ENCODE data around the gene ATXN10. TPM values are rescaled to one million over a fixed set of nuclear protein-coding genes. Genes with fewer than 3 reads are reported as not detected.

ATXN10 gene
- total and polyA plus RNA-seq, 2 of the 8 experiments (the other 6 are each of a cell fraction or from before 2014, with no cell fraction given), result 134 to 210 TPM

DNA sequence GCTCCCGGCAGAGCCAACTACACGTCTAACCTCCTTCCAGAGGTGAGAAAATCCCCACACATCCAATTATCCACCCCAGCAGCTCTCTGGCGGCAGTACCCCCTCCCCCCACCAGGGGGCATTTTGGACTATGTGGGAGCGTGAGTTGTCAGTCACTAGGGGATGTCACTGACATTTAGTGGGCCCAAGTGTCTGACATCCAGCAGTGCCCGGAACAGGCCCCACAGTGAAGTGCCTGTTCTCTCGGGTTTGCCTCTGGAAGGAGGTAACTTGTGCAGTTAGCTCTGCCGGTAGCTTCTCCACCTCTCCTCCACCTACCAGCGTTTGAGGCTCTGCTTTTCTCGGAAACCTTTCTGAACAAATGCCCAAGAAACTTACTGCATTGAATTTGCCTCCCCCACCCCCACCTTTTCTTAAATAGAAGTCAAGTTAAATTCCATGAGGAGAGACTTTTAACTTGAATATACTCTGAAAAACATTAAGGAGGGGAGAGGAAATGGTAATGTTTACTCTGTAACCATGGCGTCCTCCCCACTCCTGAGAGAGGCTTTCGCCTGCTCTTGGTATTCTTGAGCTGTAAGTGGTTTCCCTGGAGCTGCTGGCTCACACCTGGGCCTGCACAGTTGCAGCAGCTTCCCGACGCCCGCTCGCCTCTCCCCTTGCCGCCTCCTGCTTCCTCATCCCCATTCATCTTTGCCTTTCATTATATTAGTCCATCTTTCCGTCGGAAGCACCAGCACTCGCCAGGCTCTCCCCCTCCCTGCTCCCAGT lies 192.5 kb downstream of the ATXN10 start (continued):
- TF ChIP-seq BRCA1 (IDR thresholded peaks at IDR 0.05; ENCODE audit: low read depth, low read length) (no peak), HDAC2 (IDR thresholded peaks at IDR 0.05; ENCODE audit: borderline replicate concordance in 1 of 2, low read depth in 2 of 2, low read length in 2 of 2) (peak; percentile 45 to 95; a peak in 2 of 4 replicates), SP2 (IDR thresholded peaks at IDR 0.05; ENCODE audit: low read length) (no peak), BACH1 (IDR thresholded peaks at IDR 0.05; ENCODE audit: low read length) (peak; percentile 72), SIN3A (conservative IDR thresholded peaks at IDR 0.05 in 1 of 2, IDR thresholded peaks at IDR 0.05 in 1 of 2; ENCODE audit: low read depth in 1 of 2, low read length in 2 of 2) (peak in 1 of 2 experiments; percentile 59; a peak in 1 of 4 replicates), EGR1 (IDR thresholded peaks at IDR 0.05; ENCODE audit: borderline replicate concordance, low read depth, low read length) (no peak), TEAD4 (IDR thresholded peaks at IDR 0.05; ENCODE audit: low read depth, low read length) (no peak), KDM5A (IDR thresholded peaks at IDR 0.05; ENCODE audit: low read length) (no peak), RNF2 (IDR thresholded peaks at IDR 0.05; ENCODE audit: borderline replicate concordance, low read depth, low read length, missing control alignments, poor library complexity, severe bottlenecking) (no peak), TCF12 (IDR thresholded peaks at IDR 0.05; ENCODE audit: low read depth, low read length) (no peak), SAP30 (IDR thresholded peaks at IDR 0.05; ENCODE audit: insufficient read depth, insufficient replicate concordance, low read length) (no peak)
- TF ChIP-seq, protein P1, sequence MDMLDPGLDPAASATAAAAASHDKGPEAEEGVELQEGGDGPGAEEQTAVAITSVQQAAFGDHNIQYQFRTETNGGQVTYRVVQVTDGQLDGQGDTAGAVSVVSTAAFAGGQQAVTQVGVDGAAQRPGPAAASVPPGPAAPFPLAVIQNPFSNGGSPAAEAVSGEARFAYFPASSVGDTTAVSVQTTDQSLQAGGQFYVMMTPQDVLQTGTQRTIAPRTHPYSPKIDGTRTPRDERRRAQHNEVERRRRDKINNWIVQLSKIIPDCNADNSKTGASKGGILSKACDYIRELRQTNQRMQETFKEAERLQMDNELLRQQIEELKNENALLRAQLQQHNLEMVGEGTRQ (IDR thresholded peaks at IDR 0.05; ENCODE audit: low read length), result no peak

Measured in H1 (cell line).